DND-41 (cell line): Measurements from ENCODE around the gene C21orf91.
"Not testable (repeated sequence)": the region's sequence is repeated elsewhere in the genome, so short reads cannot be mapped to it uniquely, and the experiment has no call there.

Source experiments
- ATAC-seq: fragments of 200-7000 bp; cut with Tn5 transposase; 3 replicates; pipeline ENCODE4 v1.9.1; 2021; ENCODE audit warnings: low read depth; ENCODE audit not compliant: insufficient read depth
- DNase-seq: peaks from one replicate; pipeline ENCODE4 v3.0.0-alpha.2; 2020
- H2AFZ ChIP-seq: 2 replicates; pipeline ENCODE4 v1.6.0; 2012; ENCODE audit warnings: low read depth, low read length
- H3K27ac ChIP-seq: 2 replicates; pipeline ENCODE4 v1.5.1; 2012; ENCODE audit warnings: low read length, inconsistent platforms
- H3K27me3 ChIP-seq: fragments of 200-600 bp; sonication (generic); 2 replicates; pipeline ENCODE4 v1.6.0; 2012; ENCODE audit warnings: low read length, mild to moderate bottlenecking, inconsistent platforms; ENCODE audit not compliant: insufficient read depth, poor library complexity
- H3K36me3 ChIP-seq: 2 replicates; pipeline ENCODE4 v1.5.1; 2012; ENCODE audit warnings: low read length, inconsistent platforms; ENCODE audit not compliant: insufficient read depth
- H3K4me1 ChIP-seq: 2 replicates; pipeline ENCODE4 v1.5.1; 2012; ENCODE audit warnings: mild to moderate bottlenecking, low read length; ENCODE audit not compliant: insufficient read depth
- H3K4me2 ChIP-seq: 2 replicates; pipeline ENCODE4 v1.6.0; 2012; ENCODE audit warnings: mild to moderate bottlenecking, moderate library complexity, low read length, inconsistent platforms; ENCODE audit not compliant: insufficient read depth
- H3K4me3 ChIP-seq, 2 experiments: fragments of 200-600 bp in 1 of 2; shearing (Covaris generic) in 1 of 2; 2 replicates each; pipeline ENCODE4 v1.5.1; 2012 to 2016; ENCODE audit warnings: inconsistent platforms in 2 of 2, low read length in 2 of 2, mild to moderate bottlenecking in 2 of 2, low read depth in 1 of 2, moderate library complexity in 1 of 2
- H3K79me2 ChIP-seq: 2 replicates; pipeline ENCODE4 v1.6.0; 2012; ENCODE audit warnings: low read length, inconsistent platforms; ENCODE audit not compliant: insufficient read depth
- H3K9ac ChIP-seq: 2 replicates; pipeline ENCODE4 v1.6.0; 2012; ENCODE audit warnings: low read depth, mild to moderate bottlenecking, inconsistent platforms, low read length, moderate library complexity
- H3K9me3 ChIP-seq: 2 replicates; pipeline ENCODE4 v1.5.1; 2012; ENCODE audit warnings: low read length, moderate library complexity, mild to moderate bottlenecking, inconsistent platforms; ENCODE audit not compliant: insufficient read depth, severe bottlenecking
- H4K20me1 ChIP-seq: 2 replicates; pipeline ENCODE4 v1.6.0; 2012; ENCODE audit warnings: low read length; ENCODE audit not compliant: insufficient read depth
- EZH2 ChIP-seq: IDR thresholded peaks from 3 replicates; pipeline ENCODE4 v1.6.1; 2012; ENCODE audit warnings: borderline replicate concordance, low read depth, mild to moderate bottlenecking, moderate library complexity, low read length, inconsistent platforms; ENCODE audit not compliant: severe bottlenecking
- TF ChIP-seq, protein P1 (sequence below): IDR thresholded peaks from 2 replicates; pipeline ENCODE4 v1.5.1; 2012; ENCODE audit warnings: borderline replicate concordance, low read length, moderate library complexity, mild to moderate bottlenecking; ENCODE audit not compliant: poor library complexity, severe bottlenecking; ENCODE audit errors: extremely low read depth

The C21orf91 gene

DNA sequence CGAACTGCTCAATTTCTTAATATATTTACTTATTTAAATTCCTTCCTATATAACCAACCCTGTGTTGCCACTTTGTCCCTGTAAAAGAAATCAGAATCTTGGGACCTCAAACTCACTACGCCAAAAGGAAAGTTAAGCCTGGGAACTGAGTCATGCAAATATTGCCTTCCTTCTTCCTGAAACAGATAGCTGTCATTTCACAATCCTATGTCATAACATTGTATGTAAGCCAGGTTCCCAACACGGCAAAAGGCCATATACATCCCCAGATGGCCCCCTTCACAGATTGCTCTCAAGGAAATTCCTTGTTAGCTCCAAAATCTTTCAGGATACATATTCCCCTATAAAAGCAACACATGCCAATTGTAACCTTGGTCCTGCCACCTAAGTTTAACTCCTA is 39.7 kb downstream of the C21orf91 start:
- no peak overlapping the region for H3K27ac ChIP-seq
- H4K20me1 ChIP-seq, result no peaks in the 10 kb centered on the region
- H2AFZ ChIP-seq, result no peak overlapping the region
- no peaks in the 10 kb centered on the region for H3K27me3 ChIP-seq
- no peak overlapping the region for H3K9ac ChIP-seq
- ATAC-seq (no peak), DNase-seq (no peak)
- H3K4me1 ChIP-seq, result peaks cover 14% of the 10 kb centered on the region
- no peaks in the 10 kb centered on the region for H3K79me2 ChIP-seq
- TF ChIP-seq EZH2, result no peak
- H3K4me3 ChIP-seq, result no peak overlapping the region
- H3K36me3 ChIP-seq, result no peaks in the 10 kb centered on the region
- no peaks in the 10 kb centered on the region for H3K9me3 ChIP-seq
- H3K4me2 ChIP-seq, result no peak overlapping the region

DNA sequence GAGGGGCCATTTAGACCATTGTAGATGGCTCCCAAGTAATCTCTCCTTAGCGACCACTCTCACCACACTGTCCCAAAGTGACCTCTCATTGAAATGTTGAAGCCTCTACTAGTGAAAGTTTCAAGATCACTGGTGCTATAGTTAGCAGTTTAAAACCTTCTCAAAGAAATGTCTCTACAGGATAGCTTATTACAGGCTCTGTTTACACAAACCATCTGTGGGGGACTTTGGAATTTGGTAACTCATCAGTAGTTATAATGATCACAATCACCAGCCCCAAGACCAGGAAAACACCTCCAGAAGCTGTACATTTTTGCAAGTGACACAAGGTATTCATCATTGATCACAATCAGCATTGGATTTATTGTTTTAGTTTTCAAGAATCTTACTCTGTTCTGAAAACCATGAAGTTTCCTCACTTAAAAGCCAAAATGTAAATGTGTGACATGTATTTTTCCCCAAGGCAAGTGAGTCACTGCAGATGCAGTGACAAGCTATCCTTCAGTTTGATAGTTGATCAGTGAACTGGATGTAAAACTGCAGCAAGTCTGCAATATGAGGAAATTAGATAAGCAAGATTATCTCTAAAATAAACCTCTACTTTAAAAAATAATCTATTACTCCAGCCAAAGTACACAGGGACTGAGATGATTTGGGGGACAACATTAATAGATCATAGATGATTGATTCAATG is 41.9 kb downstream of the C21orf91 start:
- TF ChIP-seq, protein P1, sequence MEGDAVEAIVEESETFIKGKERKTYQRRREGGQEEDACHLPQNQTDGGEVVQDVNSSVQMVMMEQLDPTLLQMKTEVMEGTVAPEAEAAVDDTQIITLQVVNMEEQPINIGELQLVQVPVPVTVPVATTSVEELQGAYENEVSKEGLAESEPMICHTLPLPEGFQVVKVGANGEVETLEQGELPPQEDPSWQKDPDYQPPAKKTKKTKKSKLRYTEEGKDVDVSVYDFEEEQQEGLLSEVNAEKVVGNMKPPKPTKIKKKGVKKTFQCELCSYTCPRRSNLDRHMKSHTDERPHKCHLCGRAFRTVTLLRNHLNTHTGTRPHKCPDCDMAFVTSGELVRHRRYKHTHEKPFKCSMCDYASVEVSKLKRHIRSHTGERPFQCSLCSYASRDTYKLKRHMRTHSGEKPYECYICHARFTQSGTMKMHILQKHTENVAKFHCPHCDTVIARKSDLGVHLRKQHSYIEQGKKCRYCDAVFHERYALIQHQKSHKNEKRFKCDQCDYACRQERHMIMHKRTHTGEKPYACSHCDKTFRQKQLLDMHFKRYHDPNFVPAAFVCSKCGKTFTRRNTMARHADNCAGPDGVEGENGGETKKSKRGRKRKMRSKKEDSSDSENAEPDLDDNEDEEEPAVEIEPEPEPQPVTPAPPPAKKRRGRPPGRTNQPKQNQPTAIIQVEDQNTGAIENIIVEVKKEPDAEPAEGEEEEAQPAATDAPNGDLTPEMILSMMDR, result no peak
- TF ChIP-seq EZH2, result no peak
- Histone ChIP-seq H2AFZ (no peak overlapping the region), H3K4me1 (no peaks in the 10 kb centered on the region), H3K36me3 (no peaks in the 10 kb centered on the region), H3K9me3 (no peaks in the 10 kb centered on the region), H3K4me3 (no peak overlapping the region), H3K27ac (no peak overlapping the region), H3K27me3 (no peaks in the 10 kb centered on the region), H3K9ac (no peak overlapping the region), H3K4me2 (no peak overlapping the region), H4K20me1 (no peaks in the 10 kb centered on the region), H3K79me2 (no peaks in the 10 kb centered on the region)
- no peak for DNase-seq
- no peak for ATAC-seq

DNA sequence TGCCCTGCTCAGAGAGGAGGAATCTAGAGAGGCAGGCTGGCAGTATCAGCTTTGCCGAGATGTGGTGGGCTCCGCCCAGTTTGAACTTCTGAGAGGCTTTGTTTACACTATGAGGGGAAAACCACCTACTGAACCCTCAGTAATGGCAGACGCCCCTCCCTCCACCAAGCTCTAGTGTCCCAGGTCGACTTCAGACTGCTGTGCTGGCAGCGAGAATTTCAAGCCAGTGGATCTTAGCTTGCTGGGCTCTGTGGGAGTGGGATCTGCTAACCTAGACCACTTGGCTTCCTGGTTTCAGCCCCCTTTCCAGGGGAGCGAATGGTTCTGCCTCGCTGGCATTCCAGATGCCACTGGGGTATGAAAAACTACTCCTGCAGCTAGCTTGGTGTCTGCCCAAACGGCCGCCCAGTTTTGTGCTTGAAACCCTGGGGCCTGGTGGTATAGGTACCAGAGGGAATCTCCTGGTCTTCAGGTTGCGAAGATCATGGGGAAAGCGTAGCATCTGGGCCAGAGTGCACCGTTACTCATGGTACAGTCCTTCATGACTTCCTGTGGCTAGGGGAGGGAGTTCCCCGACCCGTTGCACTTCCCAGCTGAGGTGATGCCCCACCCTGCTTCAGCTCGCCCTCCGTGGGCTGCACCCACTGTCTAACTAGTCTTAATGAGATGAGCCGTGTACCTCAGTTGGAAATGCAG is 43.6 kb downstream of the C21orf91 start:
- no peaks in the 10 kb centered on the region for H3K36me3 ChIP-seq
- H2AFZ ChIP-seq, result no peak overlapping the region
- H4K20me1 ChIP-seq, result no peaks in the 10 kb centered on the region
- H3K9me3 ChIP-seq, result no peaks in the 10 kb centered on the region
- no peaks in the 10 kb centered on the region for H3K4me1 ChIP-seq
- H3K27ac ChIP-seq, result no peak overlapping the region
- H3K27me3 ChIP-seq, result no peaks in the 10 kb centered on the region
- TF ChIP-seq EZH2, result no peak
- TF ChIP-seq, protein P1, result no peak
- no peak overlapping the region for H3K4me2 ChIP-seq
- H3K4me3 ChIP-seq, result no peak overlapping the region
- no peak overlapping the region for H3K9ac ChIP-seq
- no peaks in the 10 kb centered on the region for H3K79me2 ChIP-seq
- no peak for ATAC-seq
- DNase-seq, result no peak

DNA sequence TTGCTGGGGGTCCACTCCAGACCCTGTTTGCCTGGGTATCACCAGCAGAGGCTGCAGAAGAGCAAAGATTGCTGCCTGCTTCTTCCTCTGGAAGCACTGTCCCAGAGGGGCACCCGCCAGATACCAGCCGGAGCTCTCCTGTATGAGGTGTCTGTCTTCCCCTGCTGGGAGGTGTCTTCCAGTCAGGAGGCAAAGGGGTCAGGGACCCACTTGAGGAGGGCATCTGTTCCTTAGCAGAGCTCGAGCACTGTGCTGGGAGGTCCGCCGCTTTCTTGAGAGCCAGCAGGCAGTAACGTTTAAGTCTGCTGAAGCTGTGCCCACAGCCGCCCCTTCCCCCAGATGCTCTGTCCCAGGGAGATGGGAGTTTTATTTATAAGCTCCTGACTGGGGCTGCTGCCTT is 44.1 kb downstream of the C21orf91 start:
- H3K9me3 ChIP-seq, H3K4me2 ChIP-seq, H2AFZ ChIP-seq, H3K4me3 ChIP-seq, ATAC-seq, H3K27me3 ChIP-seq, H3K79me2 ChIP-seq, H3K4me1 ChIP-seq, DNase-seq, H4K20me1 ChIP-seq, H3K27ac ChIP-seq, H3K36me3 ChIP-seq, H3K9ac ChIP-seq: not testable (repeated sequence)
